ENCODE results near the gene PAFAH1B1. TPM values are rescaled to one million over a fixed set of nuclear protein-coding genes. Genes with fewer than 3 reads are reported as not detected.
A peak's percentile ranks its signal among the peaks of the same experiment; 100 is the strongest.

PAFAH1B1 gene
- polyA plus RNA-seq, 2 donors: 36.6 to 40.7 TPM

DNA sequence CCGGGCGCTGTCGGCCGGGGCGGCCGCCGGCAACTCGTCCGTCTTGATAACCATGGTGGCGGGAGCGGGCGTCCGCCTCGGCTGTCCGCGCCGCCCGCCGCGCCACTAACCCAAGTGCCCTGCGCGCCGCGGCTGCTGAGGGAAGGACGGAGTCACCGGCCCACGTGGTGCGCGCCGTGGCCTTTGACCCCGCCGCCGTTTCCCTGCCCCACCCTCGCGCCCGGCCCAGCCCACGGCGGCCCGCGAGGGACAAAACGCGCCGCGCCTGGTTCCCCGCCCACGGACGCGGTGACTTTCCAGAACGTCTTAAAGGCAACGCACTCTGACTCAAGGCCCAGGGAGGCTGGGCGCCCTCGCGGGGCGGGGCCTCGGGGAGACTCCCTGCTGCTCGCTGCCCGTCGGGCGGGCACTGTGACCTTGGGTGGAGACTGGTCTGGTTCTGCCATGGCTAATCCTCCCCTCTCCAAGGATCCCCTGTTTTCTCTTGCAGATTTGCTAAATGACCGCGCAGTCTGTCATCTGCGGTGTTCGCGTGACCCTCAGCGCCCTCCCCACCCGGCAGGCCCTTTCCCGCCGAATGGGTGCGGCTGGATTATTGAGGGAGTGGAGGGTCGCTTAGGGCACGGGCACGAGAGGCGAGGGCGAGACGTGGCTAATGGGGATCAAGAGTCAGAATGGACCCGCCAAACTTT lies 118.3 kb downstream of the PAFAH1B1 start, which contains the start of gene CLUH:
CLUH (minus strand) TSS at position 157 of the 692 bp plus-strand sequence; CDS start at position 54, 103 bp downstream.
- H3K4me3 ChIP-seq (ENCODE audit: low read depth in 1 of 2, low read length in 2 of 2): peak within 1 kb of the TSS; percentile 82 to 87
- H3K27me3 ChIP-seq (ENCODE audit: control insufficient read depth in 1 of 2, insufficient read depth in 2 of 2, low read length in 2 of 2): no peaks in the 10 kb centered on the region
- H3K27ac ChIP-seq (ENCODE audit: low read depth in 2 of 2, low read length in 1 of 2): peak within 1 kb of the TSS; percentile 87 to 97
- H3K36me3 ChIP-seq (ENCODE audit: control insufficient read depth in 2 of 2, insufficient read depth in 2 of 2, low read length in 1 of 2): no peaks in the 10 kb centered on the region
- no peaks in the 10 kb centered on the region for H3K9me3 ChIP-seq (ENCODE audit: control insufficient read depth in 2 of 2, insufficient read depth in 1 of 2, low read depth in 1 of 2, low read length in 1 of 2)
- 0 to 1% methylated on average over 55 to 76 of the region's 76 CpGs for WGBS, 2 donors
- peaks cover 19 to 35% of the 10 kb centered on the region in 2 donors for H3K4me1 ChIP-seq (ENCODE audit: control insufficient read depth in 2 of 2, insufficient read depth in 2 of 2, low read length in 1 of 2)

DNA sequence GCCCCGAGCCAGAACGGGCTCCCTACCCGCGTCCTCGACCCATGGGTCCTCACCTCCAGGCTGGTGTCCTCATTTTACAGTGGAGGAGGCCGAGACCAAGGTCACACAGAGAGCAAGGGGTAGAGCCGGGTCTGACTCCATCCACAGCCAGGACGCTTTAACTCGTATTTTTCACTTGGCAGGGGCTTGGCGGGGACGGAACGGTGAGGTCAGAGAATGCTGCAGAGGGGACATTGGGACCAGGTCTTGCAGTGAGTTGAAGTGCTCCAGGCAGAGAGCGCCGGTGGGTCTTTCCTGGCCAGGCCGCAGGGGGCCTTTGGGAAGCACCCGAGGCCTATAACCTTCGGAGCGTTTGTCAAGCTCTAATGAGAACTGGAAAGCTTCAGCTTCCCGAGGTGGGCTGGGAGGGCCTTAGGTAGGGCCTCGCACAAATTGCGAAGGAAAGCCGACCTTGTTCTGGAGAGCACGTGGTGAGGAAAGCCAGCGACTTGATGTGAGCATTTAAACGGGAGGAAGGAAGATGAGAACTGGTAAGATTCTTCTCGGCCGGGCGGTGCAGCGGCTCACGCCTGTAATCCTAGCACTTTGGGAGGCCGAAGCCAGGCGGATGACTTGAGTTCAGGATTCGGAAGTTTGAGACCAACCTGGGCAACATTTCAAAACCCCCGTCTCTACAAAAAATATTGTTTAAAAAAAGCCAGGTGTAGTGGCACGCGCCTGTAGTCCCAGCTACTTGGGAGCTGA lies 119.0 kb downstream of the PAFAH1B1 start:
- Histone ChIP-seq H3K9me3 (ENCODE audit: control insufficient read depth in 2 of 2, insufficient read depth in 1 of 2, low read depth in 1 of 2, low read length in 1 of 2) (no peaks in the 10 kb centered on the region), H3K27ac (ENCODE audit: low read depth in 2 of 2, low read length in 1 of 2) (peak overlapping the region; percentile 75 to 89), H3K4me1 (ENCODE audit: control insufficient read depth in 2 of 2, insufficient read depth in 2 of 2, low read length in 1 of 2) (peaks cover 16 to 31% of the 10 kb centered on the region in 2 donors), H3K36me3 (ENCODE audit: control insufficient read depth in 2 of 2, insufficient read depth in 2 of 2, low read length in 1 of 2) (no peaks in the 10 kb centered on the region), H3K27me3 (ENCODE audit: control insufficient read depth in 1 of 2, insufficient read depth in 2 of 2, low read length in 2 of 2) (no peaks in the 10 kb centered on the region), H3K4me3 (ENCODE audit: low read depth in 1 of 2, low read length in 2 of 2) (peak overlapping the region; percentile 58 to 60)
- 48 to 53% methylated on average over 36 of the region's 36 CpGs for WGBS, 2 donors

DNA sequence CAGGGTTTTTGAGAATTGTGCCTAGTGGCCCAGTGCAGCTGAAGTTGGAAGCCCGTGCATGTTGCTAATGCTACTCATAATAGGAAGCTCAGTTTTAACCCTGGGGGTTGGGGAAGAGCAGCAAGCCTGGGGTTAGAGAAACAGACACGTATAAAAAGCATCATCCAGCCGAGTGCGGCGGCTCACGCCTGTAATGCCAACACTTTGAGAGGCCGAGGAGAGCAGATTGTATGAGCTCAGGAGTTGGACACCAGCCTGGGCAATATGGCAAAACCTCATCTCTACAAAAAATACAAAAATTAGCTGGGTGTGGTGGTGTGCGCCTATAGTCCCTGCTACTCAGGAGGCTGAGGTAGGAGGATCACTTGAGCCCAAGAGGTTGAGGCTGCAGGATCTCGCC lies 120.4 kb downstream of the PAFAH1B1 start:
- Histone ChIP-seq H3K36me3 (ENCODE audit: control insufficient read depth in 2 of 2, insufficient read depth in 2 of 2, low read length in 1 of 2) (no peaks in the 10 kb centered on the region), H3K9me3 (ENCODE audit: control insufficient read depth in 2 of 2, insufficient read depth in 1 of 2, low read depth in 1 of 2, low read length in 1 of 2) (no peaks in the 10 kb centered on the region), H3K4me3 (ENCODE audit: low read depth in 1 of 2, low read length in 2 of 2) (no peak overlapping the region), H3K27ac (ENCODE audit: low read depth in 2 of 2, low read length in 1 of 2) (no peak overlapping the region), H3K4me1 (ENCODE audit: control insufficient read depth in 2 of 2, insufficient read depth in 2 of 2, low read length in 1 of 2) (peaks cover 8 to 17% of the 10 kb centered on the region in 2 donors), H3K27me3 (ENCODE audit: control insufficient read depth in 1 of 2, insufficient read depth in 2 of 2, low read length in 2 of 2) (no peaks in the 10 kb centered on the region)
- 87 to 88% methylated on average over 9 of the region's 9 CpGs for whole genome bisulfite sequencing, 2 donors

DNA sequence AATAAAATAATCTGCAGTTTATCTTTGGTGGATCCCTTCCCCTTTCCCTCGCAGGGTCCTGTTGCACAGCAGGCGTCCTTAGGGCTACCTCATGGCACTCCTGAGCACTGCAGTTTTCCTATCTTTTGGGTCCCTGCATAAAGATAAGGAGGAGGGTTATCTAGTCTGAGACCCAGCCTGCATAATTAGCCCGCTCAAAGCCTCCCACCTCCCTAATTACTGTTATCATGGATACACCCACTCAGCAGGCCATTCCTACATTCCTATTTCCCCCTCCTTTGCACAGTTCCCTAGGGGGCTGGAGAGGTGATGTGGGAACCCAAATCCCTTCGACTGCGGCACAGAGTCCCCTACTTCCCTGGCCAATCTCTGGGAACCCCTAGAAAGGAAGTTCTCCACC lies 123.2 kb downstream of the PAFAH1B1 start:
- WGBS, 2 donors: 85% methylated on average over 5 of the region's 5 CpGs
- no peak overlapping the region for H3K27ac ChIP-seq (ENCODE audit: low read depth in 2 of 2, low read length in 1 of 2)

DNA sequence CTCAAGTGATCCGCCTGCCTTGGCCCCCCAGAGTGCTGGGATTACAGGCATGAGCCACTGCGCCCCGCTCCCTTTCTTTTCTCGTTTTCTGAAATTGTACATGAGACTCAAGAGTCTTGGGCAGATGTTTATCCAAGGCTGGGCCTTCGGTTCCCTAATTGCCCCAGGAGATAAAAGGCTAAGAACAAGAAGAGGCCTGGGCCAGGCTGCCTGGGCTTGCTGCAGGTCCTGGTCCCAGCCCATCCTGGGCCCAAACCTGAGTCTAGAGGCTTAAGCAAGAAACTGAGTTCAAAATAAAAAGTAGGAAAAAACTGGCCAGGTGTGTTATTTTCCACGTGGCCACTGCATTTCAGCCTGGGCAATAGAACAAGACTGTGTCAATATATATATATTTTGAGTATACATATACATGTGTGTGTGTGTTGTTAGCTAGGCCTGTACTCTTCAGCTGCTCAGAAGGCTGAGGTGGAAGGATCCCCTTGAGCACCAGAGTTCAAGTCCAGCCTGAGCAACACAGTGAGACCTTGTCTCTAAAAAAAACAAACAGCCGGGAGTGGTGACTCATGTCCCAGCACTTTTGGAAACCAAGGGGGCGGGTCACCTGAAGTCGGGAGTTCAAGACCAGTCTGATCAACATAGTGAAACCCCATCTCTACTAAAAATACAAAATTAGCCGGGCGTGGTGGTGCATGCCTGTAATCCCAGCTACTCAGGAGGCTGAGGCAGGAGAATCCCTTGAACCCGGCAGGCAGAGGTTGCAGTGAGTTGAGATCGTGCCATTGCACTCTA lies 124.9 kb downstream of the PAFAH1B1 start:
- no peak overlapping the region for H3K4me3 ChIP-seq (ENCODE audit: low read depth in 1 of 2, low read length in 2 of 2)
- no peaks in the 10 kb centered on the region for H3K27me3 ChIP-seq (ENCODE audit: control insufficient read depth in 1 of 2, insufficient read depth in 2 of 2, low read length in 2 of 2)
- H3K4me1 ChIP-seq (ENCODE audit: control insufficient read depth in 2 of 2, insufficient read depth in 2 of 2, low read length in 1 of 2): peaks cover 3 to 5% of the 10 kb centered on the region in 2 donors
- H3K36me3 ChIP-seq (ENCODE audit: control insufficient read depth in 2 of 2, insufficient read depth in 2 of 2, low read length in 1 of 2): peaks cover 0 to 2% of the 10 kb centered on the region in 2 donors
- WGBS, 2 donors: 52 to 56% methylated on average over 13 of the region's 13 CpGs
- peak overlapping the region in 1 of 2 donors; percentile 50 for H3K27ac ChIP-seq (ENCODE audit: low read depth in 2 of 2, low read length in 1 of 2)
- no peaks in the 10 kb centered on the region for H3K9me3 ChIP-seq (ENCODE audit: control insufficient read depth in 2 of 2, insufficient read depth in 1 of 2, low read depth in 1 of 2, low read length in 1 of 2)

More for the DNA sequence above, 123.2 kb downstream of the PAFAH1B1 start:
- Histone ChIP-seq H3K27me3 (ENCODE audit: control insufficient read depth in 1 of 2, insufficient read depth in 2 of 2, low read length in 2 of 2) (no peaks in the 10 kb centered on the region), H3K4me3 (ENCODE audit: low read depth in 1 of 2, low read length in 2 of 2) (no peak overlapping the region), H3K9me3 (ENCODE audit: control insufficient read depth in 2 of 2, insufficient read depth in 1 of 2, low read depth in 1 of 2, low read length in 1 of 2) (no peaks in the 10 kb centered on the region), H3K4me1 (ENCODE audit: control insufficient read depth in 2 of 2, insufficient read depth in 2 of 2, low read length in 1 of 2) (peaks cover 2 to 7% of the 10 kb centered on the region in 2 donors), H3K36me3 (ENCODE audit: control insufficient read depth in 2 of 2, insufficient read depth in 2 of 2, low read length in 1 of 2) (peaks cover 0 to 2% of the 10 kb centered on the region in 2 donors)

DNA sequence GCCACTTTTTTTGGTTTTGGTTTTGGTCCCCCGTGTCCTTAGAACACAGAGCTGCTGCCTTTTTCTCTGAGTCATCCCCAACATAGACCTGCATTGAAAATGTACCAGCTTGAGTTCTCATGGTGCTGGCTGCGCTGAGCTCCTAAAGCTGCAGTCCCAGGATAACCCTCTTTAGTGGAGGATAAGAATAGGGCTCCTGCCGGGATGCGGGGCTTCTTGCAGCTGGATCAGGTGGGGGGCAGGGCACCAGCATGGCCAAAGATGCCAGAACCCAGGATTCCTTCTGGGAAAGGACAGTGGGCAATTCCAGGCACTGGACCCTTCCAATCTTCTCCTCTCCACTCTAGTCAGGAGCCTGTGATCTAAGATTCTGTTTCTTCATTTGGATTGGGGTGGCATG lies 126.4 kb downstream of the PAFAH1B1 start:
- 72 to 74% methylated on average over 4 of the region's 4 CpGs for WGBS, 2 donors
- Histone ChIP-seq H3K9me3 (ENCODE audit: control insufficient read depth in 2 of 2, insufficient read depth in 1 of 2, low read depth in 1 of 2, low read length in 1 of 2) (no peaks in the 10 kb centered on the region), H3K4me3 (ENCODE audit: low read depth in 1 of 2, low read length in 2 of 2) (no peak overlapping the region), H3K36me3 (ENCODE audit: control insufficient read depth in 2 of 2, insufficient read depth in 2 of 2, low read length in 1 of 2) (peaks cover 0 to 2% of the 10 kb centered on the region in 2 donors), H3K4me1 (ENCODE audit: control insufficient read depth in 2 of 2, insufficient read depth in 2 of 2, low read length in 1 of 2) (peaks cover 5 to 7% of the 10 kb centered on the region in 2 donors), H3K27ac (ENCODE audit: low read depth in 2 of 2, low read length in 1 of 2) (no peak overlapping the region), H3K27me3 (ENCODE audit: control insufficient read depth in 1 of 2, insufficient read depth in 2 of 2, low read length in 2 of 2) (peaks cover 0 to 3% of the 10 kb centered on the region in 2 donors)

DNA sequence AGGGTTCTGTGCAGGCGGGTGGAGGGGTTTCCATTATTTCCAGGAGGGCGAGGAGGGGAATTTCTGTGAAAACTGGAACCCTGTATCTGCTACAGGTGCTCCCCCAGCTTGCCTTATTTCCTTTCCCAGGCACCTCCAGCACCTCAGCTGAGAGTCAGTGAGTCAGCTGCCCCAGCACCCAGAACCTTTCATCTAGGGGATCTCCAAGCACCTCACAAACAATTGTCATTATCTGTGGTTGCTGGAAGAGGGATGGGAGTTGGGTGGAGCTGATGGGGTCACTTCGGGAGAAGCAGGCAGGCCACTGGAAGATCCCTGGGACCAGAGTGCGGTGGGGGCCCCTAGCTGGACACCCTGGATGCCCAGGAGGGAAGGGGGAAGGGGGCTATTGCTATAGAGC lies 128.1 kb downstream of the PAFAH1B1 start:
- peaks cover 0 to 3% of the 10 kb centered on the region in 2 donors for H3K27me3 ChIP-seq (ENCODE audit: control insufficient read depth in 1 of 2, insufficient read depth in 2 of 2, low read length in 2 of 2)
- H3K9me3 ChIP-seq (ENCODE audit: control insufficient read depth in 2 of 2, insufficient read depth in 1 of 2, low read depth in 1 of 2, low read length in 1 of 2): no peaks in the 10 kb centered on the region
- H3K4me1 ChIP-seq (ENCODE audit: control insufficient read depth in 2 of 2, insufficient read depth in 2 of 2, low read length in 1 of 2): peaks cover 5 to 11% of the 10 kb centered on the region in 2 donors
- no peak overlapping the region for H3K27ac ChIP-seq (ENCODE audit: low read depth in 2 of 2, low read length in 1 of 2)
- WGBS, 2 donors: 61 to 62% methylated on average over 4 of the region's 4 CpGs
- peaks cover 0 to 2% of the 10 kb centered on the region in 2 donors for H3K36me3 ChIP-seq (ENCODE audit: control insufficient read depth in 2 of 2, insufficient read depth in 2 of 2, low read length in 1 of 2)
- no peak overlapping the region for H3K4me3 ChIP-seq (ENCODE audit: low read depth in 1 of 2, low read length in 2 of 2)

DNA sequence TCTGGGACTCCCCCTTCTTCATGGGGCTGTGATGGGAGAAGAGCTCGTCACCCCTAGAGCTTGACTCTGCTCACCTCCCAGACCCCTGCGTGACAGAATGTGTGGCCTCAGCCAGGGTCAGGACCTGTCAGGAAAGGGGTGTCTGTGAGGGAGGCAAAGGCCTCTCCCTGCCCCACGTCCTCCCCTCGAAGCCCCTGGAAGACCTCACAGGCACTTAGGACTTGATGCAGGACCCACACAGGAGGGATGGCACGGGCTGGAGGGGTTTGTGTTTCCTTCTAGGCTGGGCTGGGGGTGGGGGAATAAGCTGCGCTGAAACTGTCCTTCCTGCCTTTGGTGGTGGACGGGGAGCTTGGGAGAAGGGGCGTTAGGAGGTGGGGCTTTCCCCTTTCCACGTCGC lies 129.2 kb downstream of the PAFAH1B1 start:
- H3K27ac ChIP-seq (ENCODE audit: low read depth in 2 of 2, low read length in 1 of 2): no peak overlapping the region
- peaks cover 0 to 3% of the 10 kb centered on the region in 2 donors for H3K27me3 ChIP-seq (ENCODE audit: control insufficient read depth in 1 of 2, insufficient read depth in 2 of 2, low read length in 2 of 2)
- no peak overlapping the region for H3K4me3 ChIP-seq (ENCODE audit: low read depth in 1 of 2, low read length in 2 of 2)
- H3K9me3 ChIP-seq (ENCODE audit: control insufficient read depth in 2 of 2, insufficient read depth in 1 of 2, low read depth in 1 of 2, low read length in 1 of 2): no peaks in the 10 kb centered on the region
- WGBS, 2 donors: 69 to 72% methylated on average over 9 to 10 of the region's 10 CpGs
- H3K36me3 ChIP-seq (ENCODE audit: control insufficient read depth in 2 of 2, insufficient read depth in 2 of 2, low read length in 1 of 2): peaks cover 0 to 2% of the 10 kb centered on the region in 2 donors
- peaks cover 5 to 11% of the 10 kb centered on the region in 2 donors for H3K4me1 ChIP-seq (ENCODE audit: control insufficient read depth in 2 of 2, insufficient read depth in 2 of 2, low read length in 1 of 2)

DNA sequence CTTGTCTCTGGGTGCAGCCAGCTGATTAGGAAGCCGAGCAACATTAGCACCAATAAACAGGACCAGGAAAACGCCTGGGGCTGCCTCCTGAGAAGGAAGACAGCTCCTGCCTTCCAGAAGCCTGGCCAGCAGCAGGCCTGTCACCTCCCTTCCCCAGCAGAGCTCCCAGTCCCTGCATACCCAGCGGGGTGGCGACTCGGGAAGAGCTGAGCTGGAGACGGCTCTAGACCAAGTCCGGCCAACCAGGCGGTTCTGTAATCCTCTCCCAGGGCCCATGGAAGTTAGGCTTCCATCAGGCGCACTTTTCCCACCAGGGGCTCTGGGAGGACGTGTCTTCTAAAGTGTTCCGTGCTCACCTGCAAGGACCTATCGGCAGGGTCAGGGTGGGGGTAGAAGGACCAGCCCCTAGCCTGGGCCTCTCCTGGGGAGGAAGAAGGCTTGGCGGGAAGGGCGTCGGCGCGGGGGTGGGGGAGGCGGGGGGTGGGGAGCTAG lies 130.1 kb downstream of the PAFAH1B1 start:
- 19 to 39% methylated on average over 13 to 18 of the region's 18 CpGs for WGBS, 2 donors
- H3K36me3 ChIP-seq (ENCODE audit: control insufficient read depth in 2 of 2, insufficient read depth in 2 of 2, low read length in 1 of 2): peaks cover 0 to 2% of the 10 kb centered on the region in 2 donors
- H3K9me3 ChIP-seq (ENCODE audit: control insufficient read depth in 2 of 2, insufficient read depth in 1 of 2, low read depth in 1 of 2, low read length in 1 of 2): no peaks in the 10 kb centered on the region
- H3K4me3 ChIP-seq (ENCODE audit: low read depth in 1 of 2, low read length in 2 of 2): peak overlapping the region in 1 of 2 donors; percentile 44
- peaks cover 0 to 3% of the 10 kb centered on the region in 2 donors for H3K27me3 ChIP-seq (ENCODE audit: control insufficient read depth in 1 of 2, insufficient read depth in 2 of 2, low read length in 2 of 2)
- peak overlapping the region; percentile 23 to 63 for H3K27ac ChIP-seq (ENCODE audit: low read depth in 2 of 2, low read length in 1 of 2)
- H3K4me1 ChIP-seq (ENCODE audit: control insufficient read depth in 2 of 2, insufficient read depth in 2 of 2, low read length in 1 of 2): peaks cover 5 to 11% of the 10 kb centered on the region in 2 donors

Measured in esophagus (tissue), 2 donors.